Glutamatergic neuron (in vitro differentiated cells): ENCODE measurements around the gene MAPK13. TPM values are rescaled to one million over a fixed set of nuclear protein-coding genes. Genes with fewer than 3 reads are reported as not detected.
A peak's percentile ranks its signal among the peaks of the same experiment; 100 is the strongest.
"Not testable (repeated sequence)": the region's sequence is repeated elsewhere in the genome, so short reads cannot be mapped to it uniquely, and the experiment has no call there.

Experiments used
- DNase-seq: peaks from one replicate; pipeline ENCODE4 v3.0.0; 2022
- H3K27ac Mint-ChIP-seq: one replicate; pipeline ENCODE4 v1.8.0; 2020; ENCODE audit warnings: mild to moderate bottlenecking, mixed read lengths, inconsistent platforms; ENCODE audit not compliant: unreplicated experiment
- H3K27me3 Mint-ChIP-seq: one replicate; pipeline ENCODE4 v1.8.0; 2020; ENCODE audit warnings: mild to moderate bottlenecking, moderate library complexity, mixed read lengths, inconsistent platforms; ENCODE audit not compliant: unreplicated experiment
- H3K36me3 Mint-ChIP-seq: one replicate; pipeline ENCODE4 v1.8.0; 2020; ENCODE audit warnings: mild to moderate bottlenecking, mixed read lengths, inconsistent platforms; ENCODE audit not compliant: unreplicated experiment
- H3K4me1 Mint-ChIP-seq: one replicate; pipeline ENCODE4 v1.8.0; 2020; ENCODE audit warnings: mild to moderate bottlenecking, low read depth, mixed read lengths, inconsistent platforms; ENCODE audit not compliant: unreplicated experiment
- H3K4me3 Mint-ChIP-seq: one replicate; pipeline ENCODE4 v1.8.0; 2020; ENCODE audit warnings: mild to moderate bottlenecking, mixed read lengths, inconsistent platforms; ENCODE audit not compliant: unreplicated experiment
- H3K9me3 Mint-ChIP-seq: one replicate; pipeline ENCODE4 v1.8.0; 2020; ENCODE audit warnings: mild to moderate bottlenecking, moderate library complexity, mixed read lengths, inconsistent platforms; ENCODE audit not compliant: unreplicated experiment
- CTCF ChIP-seq: fragments of 200-600 bp; sonication (generic); IDR thresholded peaks from one replicate; pipeline ENCODE4 v1.5.0; 2021; ENCODE audit not compliant: partially characterized antibody, unreplicated experiment
- total RNA-seq: library from RNA; stranded (reverse); fragmentation: NEBNext Ultra II Directional; extraction: Animal tissue kit (Norgen Biotek cat#: 25700); gene quantifications from one replicate; pipeline ENCODE4 v1.2.1, GENCODE V29; 2021; ENCODE audit not compliant: unreplicated experiment

MAPK13 gene
- total RNA-seq, 1 donor from 2014 or later = 4.2 TPM

GRCh38 chr6:36128073-36128472 lies 2.2 kb upstream of the MAPK13 start:
- Mint-ChIP-seq H3K4me1 (peaks cover 12% of the 10 kb centered on the region), H3K36me3 (no peaks in the 10 kb centered on the region), H3K9me3 (peaks cover 2% of the 10 kb centered on the region), H3K27me3 (peaks cover 6% of the 10 kb centered on the region), H3K27ac (no peak overlapping the region), H3K4me3 (no peak overlapping the region)
- DNase-seq = no peak
- no peak for TF ChIP-seq CTCF

- no peaks in the 10 kb centered on the region for H3K36me3 Mint-ChIP-seq
- peaks cover 2% of the 10 kb centered on the region for H3K9me3 Mint-ChIP-seq
- H3K4me1 Mint-ChIP-seq = peaks cover 15% of the 10 kb centered on the region
- no peak overlapping the region for H3K4me3 Mint-ChIP-seq
- H3K27me3 Mint-ChIP-seq = peaks cover 1% of the 10 kb centered on the region
- no peak overlapping the region for H3K27ac Mint-ChIP-seq
- no peak for TF ChIP-seq CTCF
- DNase-seq = no peak
These were observed 1.5 kb upstream of the MAPK13 start for GRCh38 chr6:36128793-36129192.

DNA sequence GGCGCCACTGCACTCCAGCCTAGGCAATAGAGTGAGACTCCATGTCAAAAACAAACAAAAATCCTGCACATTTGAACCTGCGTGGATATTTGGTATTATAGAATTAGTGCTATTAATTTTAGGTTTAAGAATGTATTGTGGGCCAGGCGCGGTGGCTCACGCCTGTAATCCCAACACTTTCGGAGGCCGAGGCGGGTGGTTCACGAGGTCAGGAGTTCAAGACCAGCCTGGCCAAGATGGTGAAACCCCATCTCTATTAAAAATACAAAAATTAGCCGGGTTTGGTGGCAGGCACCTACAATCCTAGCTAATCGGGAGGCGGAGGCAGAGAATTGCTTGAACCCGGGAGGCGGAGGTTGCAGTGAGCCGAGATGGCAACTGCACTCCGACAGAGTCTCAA lies 979 bp upstream of the MAPK13 start:
- H3K27ac Mint-ChIP-seq, H3K4me3 Mint-ChIP-seq, H3K36me3 Mint-ChIP-seq: not testable (repeated sequence)

GRCh38 chr6:36130667-36131510 lies 576 bp downstream of the MAPK13 start:
- Mint-ChIP-seq H3K4me3 (peak overlapping the region; percentile 39), H3K27me3 (no peaks in the 10 kb centered on the region), H3K4me1 (peaks cover 18% of the 10 kb centered on the region), H3K36me3 (no peaks in the 10 kb centered on the region), H3K9me3 (peaks cover 2% of the 10 kb centered on the region), H3K27ac (no peak overlapping the region)
- DNase-seq = no peak
- TF ChIP-seq CTCF = no peak

More for the DNA sequence above, 979 bp upstream of the MAPK13 start:
- not testable (repeated sequence) for DNase-seq, H3K9me3 Mint-ChIP-seq, H3K27me3 Mint-ChIP-seq
- peaks cover 15% of the 10 kb centered on the region for H3K4me1 Mint-ChIP-seq

GRCh38 chr6:36131511-36132245 lies 1.4 kb downstream of the MAPK13 start:
- H3K27ac Mint-ChIP-seq = no peak overlapping the region

More at GRCh38 chr6:36131511-36132245, 1.4 kb downstream of the MAPK13 start:
- peaks cover 24% of the 10 kb centered on the region for H3K4me1 Mint-ChIP-seq
- no peaks in the 10 kb centered on the region for H3K36me3 Mint-ChIP-seq
- H3K9me3 Mint-ChIP-seq = peaks cover 2% of the 10 kb centered on the region
- H3K27me3 Mint-ChIP-seq = no peaks in the 10 kb centered on the region
- H3K4me3 Mint-ChIP-seq = peak overlapping the region; percentile 36
- DNase-seq = no peak
- no peak for TF ChIP-seq CTCF
